DMS53 (cell line): Measurements from ENCODE around the gene PTPN12.
"Not testable (repeated sequence)": the region's sequence is repeated elsewhere in the genome, so short reads cannot be mapped to it uniquely, and the experiment has no call there.

ENCODE experiments used
- DNase-seq: peaks from one replicate; lab custom pipeline; 2025; lab: John Stamatoyannopoulos, UW

PTPN12 gene

GRCh38 chr7:77538281-77539212, 1.5 kb downstream of the PTPN12 start:
- DNase-seq, result peak; percentile 93

GRCh38 chr7:77540402-77540822, 3.3 kb downstream of the PTPN12 start:
- no peak for DNase-seq

DNA sequence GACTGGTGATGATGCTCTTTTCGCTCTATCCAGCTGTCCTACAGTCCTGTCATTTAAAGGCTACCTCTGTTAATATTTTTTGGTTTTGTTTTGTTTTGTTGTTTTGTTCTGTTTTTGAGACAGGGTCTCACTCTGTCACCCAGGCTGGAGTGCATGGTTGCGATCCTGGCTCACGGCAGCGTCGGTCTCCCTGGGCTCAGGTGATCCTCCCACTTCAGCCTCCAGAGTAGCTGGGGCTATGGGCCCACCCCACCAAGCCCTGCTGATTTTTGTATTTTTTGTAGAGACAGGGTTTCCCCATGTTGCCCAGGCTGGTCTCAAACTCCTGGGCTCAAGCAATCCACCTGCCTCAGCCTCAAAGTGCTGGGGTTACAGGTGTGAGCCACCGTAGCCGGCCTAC, 3.9 kb downstream of the PTPN12 start:
- DNase-seq, result not testable (repeated sequence)

- no peak for DNase-seq
Observed at GRCh38 chr7:77542409-77542808, 5.3 kb downstream of the PTPN12 start.

DNA sequence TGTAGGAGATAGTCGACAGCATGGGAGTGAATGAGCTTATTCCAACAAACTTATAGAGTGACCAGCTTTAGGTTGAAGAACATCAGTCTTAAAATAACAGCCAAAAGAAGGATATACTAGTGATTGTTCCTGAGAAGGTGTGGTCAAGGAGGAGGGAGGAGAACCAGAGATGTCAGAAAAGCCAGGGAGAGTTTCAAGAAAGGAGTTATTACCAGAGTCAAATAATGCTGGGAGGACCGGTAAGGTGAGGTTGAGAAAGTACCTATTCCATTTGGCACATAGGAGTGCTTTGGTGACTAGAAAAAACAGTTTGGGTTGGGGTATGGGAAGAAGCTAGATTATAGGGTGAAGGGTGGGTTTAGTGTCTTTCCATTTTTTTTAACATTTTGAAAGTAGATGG, 5.8 kb downstream of the PTPN12 start:
- no peak for DNase-seq

GRCh38 chr7:77543910-77544309, 6.8 kb downstream of the PTPN12 start:
- no peak for DNase-seq

DNA sequence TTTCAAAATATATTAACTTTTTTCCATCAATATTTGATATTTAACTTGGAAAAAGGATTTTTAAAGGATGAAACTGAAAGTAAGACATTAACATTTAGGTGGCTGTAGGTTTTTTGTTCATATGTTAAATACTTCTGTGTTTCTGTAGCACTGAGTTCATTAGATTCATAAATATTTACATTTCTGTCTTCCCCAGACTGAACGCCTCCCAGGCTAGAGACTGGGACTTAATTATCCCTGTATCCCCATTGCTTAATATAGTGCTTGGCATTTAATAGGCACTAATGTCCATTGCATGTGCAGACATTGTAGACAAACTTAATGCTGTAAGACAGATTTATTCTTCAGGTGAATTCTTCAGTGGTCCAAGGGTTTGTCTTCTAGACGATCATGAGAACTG, 7.4 kb downstream of the PTPN12 start:
- no peak for DNase-seq

DNA sequence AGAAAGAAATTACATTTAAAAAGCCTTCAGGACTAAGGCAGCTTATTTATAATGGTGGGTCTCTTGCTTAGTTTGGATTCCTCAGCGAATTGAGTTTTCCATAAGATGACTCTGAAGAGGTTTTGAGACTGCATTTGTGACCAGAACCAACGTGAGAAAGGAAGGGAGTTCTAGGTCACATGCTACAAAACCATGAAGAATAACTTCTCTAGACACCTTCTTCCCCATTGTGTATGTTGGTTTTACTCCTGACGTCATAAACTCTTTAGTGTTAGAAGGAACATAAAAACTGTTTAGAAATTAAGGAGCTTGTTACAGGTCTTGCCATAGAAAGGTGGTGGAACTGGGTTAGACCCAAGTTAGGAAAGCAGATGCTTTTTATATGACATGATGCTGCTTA, 11.1 kb downstream of the PTPN12 start:
- DNase-seq, result no peak

DNA sequence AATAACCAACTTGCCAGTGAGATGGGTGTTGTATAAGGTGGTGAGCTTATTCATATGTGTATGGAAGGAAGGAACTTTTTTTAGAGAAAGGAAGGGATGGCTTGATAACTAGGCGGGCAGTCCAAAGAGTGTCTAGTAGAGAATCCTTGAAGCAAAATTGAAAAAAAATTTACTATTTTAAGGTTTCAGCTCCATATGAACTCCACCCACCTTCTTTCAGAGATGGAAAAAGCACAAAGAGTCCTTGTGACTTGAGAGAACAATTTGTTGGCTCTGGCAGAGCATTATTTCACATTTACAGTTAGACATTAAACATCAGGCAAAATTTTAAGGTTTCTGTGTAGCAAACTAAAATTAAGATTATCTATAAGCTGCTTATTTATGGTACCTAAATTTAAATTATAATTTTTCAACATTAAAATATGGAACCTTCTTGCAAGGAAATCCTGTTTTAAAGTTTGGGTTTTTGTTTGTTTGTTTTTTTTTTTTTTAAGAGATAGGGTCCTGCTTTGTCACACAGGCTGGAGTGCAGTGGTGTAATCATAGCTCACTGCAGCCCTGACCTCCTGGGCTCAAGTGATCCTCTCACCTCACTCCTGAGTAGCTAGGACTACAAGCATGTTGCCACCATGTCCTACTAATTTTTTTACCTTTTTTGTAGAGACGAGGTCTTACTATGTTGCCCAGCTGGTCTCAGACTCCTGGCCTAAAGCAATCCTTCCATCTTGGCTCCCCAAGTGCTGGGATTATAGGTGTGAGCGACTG, 12.2 kb downstream of the PTPN12 start:
- DNase-seq, result no peak

- DNase-seq, result no peak
Observed at GRCh38 chr7:77550586-77550985, 13.5 kb downstream of the PTPN12 start.

DNA sequence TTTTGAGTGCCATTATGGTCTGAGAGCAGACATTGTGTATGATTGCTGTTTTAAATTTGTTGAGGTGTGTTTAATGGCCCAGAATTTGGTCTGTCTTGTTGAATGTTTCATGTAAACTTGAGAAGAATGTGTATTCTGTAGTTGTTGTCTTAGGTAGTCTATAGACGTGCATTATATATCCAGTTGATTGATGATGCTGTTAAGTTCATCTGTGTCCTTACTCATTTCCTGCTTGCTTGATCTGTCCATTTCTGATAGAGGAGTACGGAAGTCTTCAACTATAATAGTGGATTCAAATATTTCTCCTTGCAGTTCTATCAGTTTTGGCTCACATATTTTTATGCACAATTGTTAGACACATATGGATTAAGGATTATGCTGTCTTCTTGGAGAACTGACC, 16.0 kb downstream of the PTPN12 start:
- DNase-seq, result no peak

GRCh38 chr7:77558284-77558967, 21.3 kb downstream of the PTPN12 start:
- no peak for DNase-seq

DNA sequence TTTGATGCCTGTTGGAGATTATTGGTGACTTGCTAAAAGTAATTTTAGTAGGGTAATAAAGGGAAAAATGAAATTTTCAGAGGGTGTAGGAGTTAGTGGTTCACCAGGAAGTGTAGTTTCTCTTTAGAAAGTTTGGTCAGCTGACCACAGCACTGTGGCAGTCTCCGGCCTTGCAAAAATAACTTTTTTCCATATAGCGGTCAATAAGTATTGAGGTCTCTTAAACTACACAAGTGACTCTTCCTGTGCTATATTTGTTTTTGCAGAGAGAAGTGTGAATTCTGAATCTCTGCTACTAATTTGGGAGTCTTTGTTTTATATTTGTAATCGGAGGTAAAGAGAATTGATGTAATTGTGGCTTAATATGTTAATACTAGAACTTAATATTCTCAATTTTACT, 24.3 kb downstream of the PTPN12 start:
- DNase-seq, result no peak

DNA sequence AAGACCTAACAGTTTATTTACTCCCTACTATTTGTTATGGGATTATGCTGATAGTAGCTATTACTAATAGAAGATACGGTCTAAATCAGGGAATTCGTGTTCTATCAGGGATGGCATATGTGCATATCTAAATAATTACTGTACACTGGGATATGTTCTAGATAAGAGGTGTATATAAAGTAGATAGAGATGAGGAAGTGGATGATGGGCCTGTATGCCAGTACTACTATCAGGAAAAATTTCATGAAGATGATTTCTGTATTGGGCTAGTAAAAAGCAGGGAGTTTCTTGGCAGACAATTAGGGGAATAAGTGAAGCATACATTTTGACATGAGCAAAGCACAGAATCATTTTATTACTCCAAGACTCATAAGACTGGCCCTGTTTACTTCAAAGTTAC, 26.2 kb downstream of the PTPN12 start:
- no peak for DNase-seq

- no peak for DNase-seq
Observed at GRCh38 chr7:77565917-77566316, 28.8 kb downstream of the PTPN12 start.

DNA sequence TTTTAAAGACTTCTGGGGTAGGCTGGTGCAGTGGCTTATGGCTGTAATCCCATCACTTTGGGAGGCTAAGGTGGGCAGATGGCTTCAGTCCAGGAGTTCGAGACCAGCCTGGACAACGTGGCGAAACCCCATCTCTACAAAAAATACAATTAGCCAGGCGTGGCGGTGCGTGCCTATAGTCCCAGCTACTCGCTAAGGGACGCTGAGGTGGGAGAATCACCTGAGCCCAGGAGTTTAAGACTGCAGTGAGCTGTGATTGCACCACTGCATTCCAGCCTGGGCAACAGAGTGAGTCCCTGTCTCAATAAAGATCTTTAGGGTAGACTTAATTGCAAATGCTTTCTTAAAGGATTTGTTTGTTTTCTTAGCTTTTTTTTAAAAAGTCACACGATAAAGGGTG, 29.3 kb downstream of the PTPN12 start:
- no peak for DNase-seq

DNA sequence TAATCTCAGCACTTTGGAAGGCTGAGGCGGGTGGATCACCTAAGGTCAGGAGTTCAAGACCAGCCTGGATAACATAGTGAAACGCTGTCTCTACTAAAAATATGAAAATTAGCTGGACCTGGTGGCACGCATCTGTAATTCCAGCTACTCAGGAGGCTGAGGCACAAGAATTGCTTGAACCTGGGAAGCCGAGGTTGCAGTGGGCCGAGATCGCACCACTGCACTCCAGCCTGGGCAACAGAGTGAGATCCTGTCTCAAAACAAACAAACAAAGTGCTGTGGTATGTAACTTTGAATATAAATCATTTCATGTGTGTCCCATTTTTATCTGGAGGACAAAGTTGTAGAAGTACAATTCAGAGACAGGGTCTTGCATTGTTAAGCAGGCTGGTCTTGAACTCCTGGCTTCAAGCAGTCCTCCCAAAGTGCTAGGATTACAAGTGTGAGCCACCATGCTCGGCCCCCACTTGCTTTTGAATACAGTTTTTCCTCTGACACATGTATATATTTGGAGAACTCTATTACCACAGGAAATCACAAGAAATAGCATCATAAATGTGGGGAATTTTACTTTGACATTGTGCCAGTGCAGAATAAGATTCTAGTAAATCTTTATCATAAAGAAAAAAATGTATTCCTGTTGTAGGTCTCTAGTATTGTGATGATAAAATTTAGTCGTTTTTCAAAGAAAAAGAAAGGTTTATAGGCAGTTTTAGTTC, 32.6 kb downstream of the PTPN12 start:
- no peak for DNase-seq

GRCh38 chr7:77570330-77571011, 33.4 kb downstream of the PTPN12 start:
- no peak for DNase-seq

DNA sequence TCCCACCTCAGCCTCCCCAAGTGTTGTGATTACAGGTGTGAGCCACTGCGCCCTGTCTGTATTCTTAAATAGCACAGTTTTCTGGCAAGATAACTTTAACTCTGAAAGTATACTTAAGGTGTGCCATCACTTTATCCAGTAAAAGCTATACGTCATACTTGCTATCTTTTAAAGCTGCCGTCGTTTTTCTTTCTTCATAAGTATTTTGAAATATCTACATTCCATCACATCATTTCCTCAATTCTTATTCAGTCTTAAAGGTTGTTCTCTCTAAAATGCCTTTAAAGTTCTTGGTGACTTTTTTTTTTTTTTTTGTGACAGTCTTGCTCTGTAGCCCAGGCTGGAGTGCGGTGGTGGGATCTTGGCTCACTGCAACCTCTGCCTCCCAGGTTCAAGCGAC, 34.7 kb downstream of the PTPN12 start:
- DNase-seq, result no peak

DNA sequence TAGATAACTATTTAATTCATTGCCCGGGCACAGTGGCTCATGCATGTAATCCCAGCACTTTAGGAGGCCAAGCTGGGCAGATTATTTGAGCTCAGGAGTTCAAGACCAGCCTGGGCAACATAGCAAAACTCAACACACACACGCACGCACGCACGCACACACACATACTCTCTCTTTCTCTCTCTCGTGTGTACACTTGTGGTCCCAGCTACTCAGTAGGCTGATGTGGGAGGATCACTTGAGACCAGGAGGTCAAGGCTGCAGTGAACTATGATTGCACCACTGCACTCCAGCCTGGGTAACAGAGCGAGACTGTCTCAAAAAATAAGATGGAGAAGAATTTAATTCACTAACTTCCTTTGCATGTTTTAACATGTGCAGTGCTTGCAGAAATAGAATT, 38.1 kb downstream of the PTPN12 start:
- DNase-seq, result no peak

- no peak for DNase-seq
Observed at GRCh38 chr7:77576856-77577255, 39.8 kb downstream of the PTPN12 start.
